GM11168 (cell line): ENCODE data around the gene USF3.

Experiments
- in situ Hi-C: fragments of 300-500 bp; cut with MboI; formaldehyde crosslinking; loops from one replicate; pipeline ENCODE4 v1.12.0; 2022; ENCODE audit warnings: low sequenced_read_pairs; ENCODE audit not compliant: unreplicated experiment

Gene USF3

GRCh38 chr3:113707835-113708234 lies 11.4 kb upstream of the USF3 start:
- in situ Hi-C loops: no loop called here

DNA sequence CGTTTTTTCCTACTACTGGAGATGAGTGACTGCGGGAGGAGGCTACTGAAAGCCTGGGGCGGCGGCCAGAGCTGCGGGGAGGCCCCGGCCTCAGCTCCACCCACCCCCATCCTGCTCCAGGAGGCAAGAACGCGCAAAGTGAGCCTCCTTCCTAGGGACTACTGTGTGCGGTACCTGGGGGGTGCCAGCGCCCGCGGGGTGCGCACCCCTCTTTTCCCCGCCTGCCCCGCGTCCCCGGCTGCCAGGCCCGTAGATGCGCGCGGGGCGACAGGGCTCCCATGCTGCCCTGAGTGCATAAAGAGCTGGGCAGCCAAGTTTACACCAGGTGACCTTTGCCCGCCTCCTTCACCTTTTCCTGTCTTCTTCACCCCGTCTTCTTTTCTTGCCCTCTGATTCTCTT lies 2.5 kb upstream of the USF3 start:
- in situ Hi-C loops: no loop called here

DNA sequence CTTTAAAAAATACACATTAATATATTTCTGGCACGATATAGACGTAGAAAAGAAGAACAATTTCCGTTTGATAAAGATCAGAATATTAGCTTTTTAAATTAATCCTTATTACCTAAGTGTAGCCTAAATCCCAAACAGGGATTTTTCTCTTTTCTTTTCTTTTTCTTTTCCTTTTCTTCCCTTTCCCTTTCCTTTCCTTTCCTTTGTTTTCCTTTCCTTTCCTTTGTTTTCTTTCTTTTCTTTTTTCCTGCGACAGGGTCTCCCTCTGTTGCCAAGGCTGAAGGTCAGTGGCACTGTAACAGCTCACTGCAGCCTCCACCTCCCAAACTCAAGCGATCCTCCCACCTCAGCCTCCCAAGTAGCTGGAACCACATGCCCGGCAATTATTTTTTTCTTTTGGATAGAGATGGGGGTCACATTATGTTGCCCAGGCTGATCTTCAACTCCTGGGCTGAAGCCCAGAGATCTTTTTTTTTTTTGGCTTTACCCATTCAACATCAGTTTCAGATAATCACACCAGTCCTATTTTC lies 1.8 kb upstream of the USF3 start:
- in situ Hi-C loops: no loop called here

DNA sequence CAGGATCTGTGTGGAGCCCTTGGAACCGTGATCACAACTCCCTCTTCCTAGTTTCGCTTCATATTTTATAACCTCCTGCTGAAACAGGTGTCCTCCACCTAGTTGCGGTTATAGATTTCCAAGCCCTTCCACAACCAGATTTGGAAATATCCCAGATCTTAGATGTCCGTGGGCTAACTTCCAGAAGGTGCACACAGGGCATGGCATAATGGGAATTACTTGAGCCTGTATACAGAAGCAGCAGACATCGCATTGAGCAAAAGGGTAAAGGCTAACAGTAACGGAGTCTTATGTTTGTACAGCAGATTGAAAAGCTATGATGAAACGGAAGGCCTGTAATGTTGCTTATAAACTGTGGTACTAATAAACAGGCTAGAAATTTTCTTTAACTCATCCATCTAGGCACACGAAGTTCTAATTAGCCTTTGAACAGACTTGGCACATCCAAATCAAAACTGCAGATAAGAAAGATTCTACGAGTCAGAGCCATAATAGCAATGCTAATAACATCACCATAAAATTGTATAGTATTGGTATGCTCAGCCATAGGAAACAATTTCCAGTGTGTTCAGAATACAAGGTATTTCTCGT lies 1.2 kb upstream of the USF3 start:
- in situ Hi-C loops: no loop called here

GRCh38 chr3:113696658-113697499 lies 437 bp upstream of the USF3 start:
- in situ Hi-C loops: no loop called here

DNA sequence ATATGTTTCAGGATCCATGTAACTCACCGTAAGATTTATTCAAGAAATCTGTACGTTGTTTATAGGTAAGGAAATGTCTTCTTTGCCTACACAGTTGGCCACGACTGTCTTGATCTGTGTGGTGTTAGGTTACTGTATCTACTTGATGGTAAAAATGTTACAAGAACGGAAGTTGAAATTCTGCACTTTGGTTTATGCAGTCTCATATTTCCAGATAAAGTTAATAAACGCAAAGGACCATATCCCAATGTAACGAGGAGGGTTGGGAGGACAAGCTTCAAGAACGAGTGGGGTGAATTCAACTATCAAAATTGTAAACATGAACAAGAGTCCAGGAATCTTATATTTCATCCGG lies 1.0 kb downstream of the USF3 start:
- in situ Hi-C loops: no loop called here

GRCh38 chr3:113690482-113690881 lies 6.0 kb downstream of the USF3 start:
- in situ Hi-C loops: no loop called here

- in situ Hi-C loops: no loop called here
Observed at GRCh38 chr3:113685956-113686721, 10.3 kb downstream of the USF3 start.

- in situ Hi-C loops: no loop called here
Observed at GRCh38 chr3:113685124-113685523, 11.3 kb downstream of the USF3 start.

- in situ Hi-C loops: no loop called here
Observed at GRCh38 chr3:113684271-113684819, 12.1 kb downstream of the USF3 start.

DNA sequence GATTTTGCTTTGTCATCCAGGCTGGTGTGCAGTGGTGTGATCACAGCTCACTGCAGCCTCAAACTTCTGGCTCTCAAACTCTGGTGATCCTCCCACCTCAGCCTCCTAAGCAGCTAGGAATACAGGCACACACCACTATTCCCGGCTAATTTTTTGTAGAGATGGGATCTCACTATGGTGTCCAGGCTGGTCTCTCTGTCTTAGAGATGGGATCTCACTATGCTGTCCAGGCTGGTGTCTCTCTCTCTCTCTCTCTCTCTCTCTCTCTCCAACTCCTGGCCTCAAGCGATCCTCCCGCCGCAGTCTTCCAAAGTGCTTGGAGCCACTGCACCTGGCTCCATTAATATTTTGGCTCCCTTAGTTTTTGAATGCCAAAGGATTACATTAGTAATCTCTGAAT lies 17.7 kb downstream of the USF3 start:
- in situ Hi-C loops: no loop called here

GRCh38 chr3:113677737-113678136 lies 18.7 kb downstream of the USF3 start:
- in situ Hi-C loops: no loop called here

DNA sequence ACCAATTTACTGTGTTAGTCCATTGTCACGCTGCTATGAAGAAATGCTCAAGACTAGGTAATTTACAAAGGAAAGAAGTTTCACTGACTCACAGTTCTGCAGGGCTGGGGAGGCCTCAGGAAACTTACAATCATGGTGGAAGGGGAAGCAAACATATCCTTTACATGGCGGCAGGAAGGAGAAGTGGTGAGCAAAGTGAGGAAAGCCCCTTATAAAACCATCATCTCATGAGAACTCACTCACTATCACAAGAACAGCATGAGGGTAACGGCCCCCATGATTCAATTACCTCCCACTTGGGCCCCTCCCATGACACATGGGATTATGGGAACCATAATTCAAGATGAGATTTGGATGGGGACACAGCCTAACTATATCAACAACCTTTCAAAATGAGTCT lies 20.2 kb downstream of the USF3 start:
- in situ Hi-C loops: no loop called here

GRCh38 chr3:113673593-113673992 lies 22.8 kb downstream of the USF3 start:
- in situ Hi-C loops: no loop called here

DNA sequence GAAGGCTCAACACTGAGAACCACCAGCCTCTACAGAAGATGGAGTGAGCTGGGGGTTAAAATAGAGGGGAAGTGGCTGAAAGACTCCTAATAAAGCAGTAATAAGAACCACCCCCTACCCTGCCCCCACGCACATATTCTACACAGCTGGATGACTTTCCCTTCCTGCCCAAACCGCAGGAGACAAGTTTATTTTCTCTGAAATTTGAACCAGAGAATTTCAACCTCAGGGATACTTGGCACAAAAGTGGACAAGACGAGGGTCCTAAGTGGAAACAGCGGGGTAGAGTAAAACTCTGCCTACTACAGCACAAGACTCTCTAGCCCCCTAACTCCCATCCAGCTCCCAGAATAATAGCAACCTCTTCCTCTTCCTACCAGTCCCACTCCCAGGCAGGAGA lies 28.4 kb downstream of the USF3 start:
- in situ Hi-C loops: no loop called here

DNA sequence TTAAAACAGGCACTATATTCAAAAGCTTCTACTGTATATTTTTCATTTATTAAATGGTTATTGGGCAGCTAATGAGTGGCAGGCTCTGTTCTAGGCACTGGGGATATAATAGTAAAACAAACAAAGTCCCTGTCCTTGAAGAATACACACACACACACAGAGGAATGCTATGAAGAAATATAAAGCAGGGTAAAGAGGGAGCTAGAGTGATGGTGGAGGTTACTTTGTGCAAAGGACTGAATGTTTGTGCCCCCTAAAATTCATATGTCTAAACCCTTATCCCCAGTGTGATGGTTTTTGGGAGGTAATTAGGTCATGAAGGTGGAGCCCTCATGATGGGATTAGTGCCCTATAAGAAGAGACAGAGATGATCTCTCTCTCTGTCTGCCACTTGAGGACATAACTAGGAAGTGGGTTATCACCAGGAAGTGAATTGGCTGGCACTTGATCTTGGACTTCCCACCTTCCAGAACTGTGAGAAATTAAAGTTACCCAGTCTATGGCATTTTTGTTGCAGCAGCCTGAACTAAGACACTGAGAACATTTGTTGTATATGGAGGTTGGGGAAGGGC lies 31.8 kb downstream of the USF3 start:
- in situ Hi-C loops: no loop called here

GRCh38 chr3:113663761-113664160 lies 32.7 kb downstream of the USF3 start:
- in situ Hi-C loops: no loop called here

DNA sequence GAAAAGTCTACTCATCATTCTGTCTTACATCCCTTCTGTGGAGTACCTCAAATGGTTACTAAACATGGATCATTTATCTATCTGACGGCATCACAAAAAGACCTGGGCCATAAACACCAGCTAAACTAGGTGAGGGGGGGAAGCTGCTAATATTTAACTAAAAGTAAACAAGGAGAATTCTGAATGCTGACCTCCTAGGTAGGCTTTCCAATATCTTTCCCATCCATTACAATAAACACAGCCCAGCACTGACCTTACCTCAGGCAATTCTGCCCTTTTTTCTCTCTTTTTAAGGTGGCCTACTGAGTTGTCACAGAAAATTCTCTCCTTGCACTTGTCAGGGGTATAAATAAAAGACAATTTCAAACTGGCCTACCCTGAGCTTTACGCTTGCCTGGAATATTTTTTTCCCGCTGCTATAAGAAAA lies 33.1 kb downstream of the USF3 start:
- in situ Hi-C loops: no loop called here

GRCh38 chr3:113662824-113663223 lies 33.6 kb downstream of the USF3 start:
- in situ Hi-C loops: no loop called here

DNA sequence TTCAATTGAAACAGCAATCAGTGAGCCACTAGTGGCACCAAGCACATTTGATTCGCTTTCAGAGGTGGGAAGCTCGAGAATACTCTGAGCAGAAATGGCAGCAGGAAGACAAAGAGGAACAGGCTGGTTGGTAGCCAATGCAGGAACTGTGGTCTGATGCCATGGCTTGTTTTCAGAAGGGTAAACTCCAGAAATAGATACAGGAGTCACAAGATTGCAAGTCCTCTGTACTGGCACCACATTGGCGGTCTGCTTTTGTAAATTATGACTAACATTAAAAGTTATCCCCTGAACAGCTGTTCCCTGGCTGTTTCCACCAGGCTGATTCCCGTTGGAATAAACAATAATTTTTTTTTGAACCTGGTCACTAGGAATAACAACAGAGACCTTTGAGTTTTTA lies 35.5 kb downstream of the USF3 start:
- in situ Hi-C loops: no loop called here
